ENCODE data around the gene TRMT5.

Gene TRMT5

DNA sequence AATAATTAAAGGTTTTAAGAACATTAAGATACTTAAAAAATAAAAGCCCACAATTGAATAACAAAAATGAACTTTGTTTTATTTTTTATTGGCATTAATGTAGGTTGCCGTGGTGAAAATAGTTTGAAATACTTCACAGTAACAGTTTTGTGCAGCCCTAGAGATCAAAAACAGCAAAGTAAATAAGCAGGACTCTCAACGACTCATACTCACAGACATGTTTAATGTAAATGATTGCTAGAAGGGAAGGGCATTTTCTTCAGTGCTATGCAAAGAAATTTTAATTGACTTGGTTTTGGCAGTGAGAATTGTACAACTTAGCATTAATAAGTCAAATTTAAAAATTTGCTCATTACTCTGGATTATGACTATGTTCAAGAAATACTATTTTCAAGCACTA lies 16.0 kb downstream of the TRMT5 start:
- no peak for DNase-seq (ENCODE audit: low spot score)

GRCh38 chr14:60963761-60964160 lies 17.1 kb downstream of the TRMT5 start:
- no peak for DNase-seq (ENCODE audit: low spot score)

- DNase-seq (ENCODE audit: low spot score): no peak
Observed at GRCh38 chr14:60958146-60958545, 22.7 kb downstream of the TRMT5 start.

DNA sequence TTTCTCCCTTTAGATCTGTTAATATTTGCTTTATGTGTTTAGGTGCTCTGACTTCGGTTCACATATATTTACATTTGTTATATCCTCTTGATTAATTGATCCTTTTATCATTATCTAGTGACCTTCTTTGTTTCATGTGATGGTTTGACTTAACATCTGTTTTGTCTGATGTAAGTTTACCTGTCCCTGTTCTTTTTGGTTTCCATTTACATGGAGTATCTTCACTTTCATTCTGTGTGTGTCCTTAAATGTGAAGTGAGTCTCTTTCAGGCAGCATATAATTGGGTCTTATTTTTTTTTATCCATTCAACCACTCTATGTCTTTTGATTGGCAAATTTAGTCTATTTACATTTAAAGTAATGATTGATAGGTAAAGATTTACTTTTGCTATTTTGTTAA lies 24.2 kb downstream of the TRMT5 start:
- no peak for DNase-seq (ENCODE audit: low spot score)

DNA sequence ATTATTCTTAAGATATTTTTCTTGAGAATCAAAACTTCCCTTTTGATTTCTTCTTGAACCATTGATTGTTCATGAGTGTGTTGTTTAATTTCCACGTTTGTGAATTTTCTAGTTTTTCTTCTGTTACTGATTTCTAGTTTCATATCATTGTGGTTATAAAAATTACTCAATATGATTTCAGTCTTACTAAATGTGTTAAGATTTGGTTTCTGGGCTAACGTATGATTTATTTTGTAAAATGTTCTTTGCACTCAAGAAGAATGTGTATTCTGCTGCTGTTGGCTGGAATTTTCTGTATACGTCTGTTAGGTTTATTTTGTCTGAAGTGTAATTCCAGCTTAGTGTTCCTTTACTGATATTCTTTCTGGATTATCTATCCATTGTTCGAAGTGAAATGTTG lies 24.7 kb downstream of the TRMT5 start:
- DNase-seq (ENCODE audit: low spot score): no peak

GRCh38 chr14:60951776-60952435 lies 29.0 kb downstream of the TRMT5 start:
- no peak for DNase-seq (ENCODE audit: low spot score)

DNA sequence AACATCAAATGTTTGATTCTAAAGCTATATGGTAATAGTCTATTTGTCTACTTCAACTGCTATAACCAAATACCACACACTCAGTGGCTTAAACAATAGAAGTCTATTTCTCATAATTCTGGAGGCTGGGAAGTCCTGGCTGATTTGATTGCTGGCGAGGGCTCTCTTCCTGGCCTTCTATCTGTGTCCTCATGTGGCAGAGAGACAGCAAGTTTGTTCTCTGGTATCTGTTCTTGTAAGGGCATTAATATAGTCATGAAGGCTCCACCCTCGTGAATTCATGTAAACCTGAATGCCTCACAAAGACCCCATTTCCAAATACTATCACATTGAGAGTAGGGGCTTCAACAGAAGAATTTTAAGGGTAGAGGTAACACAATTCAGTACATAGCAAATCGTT lies 34.1 kb downstream of the TRMT5 start:
- no peak for DNase-seq (ENCODE audit: low spot score)

DNA sequence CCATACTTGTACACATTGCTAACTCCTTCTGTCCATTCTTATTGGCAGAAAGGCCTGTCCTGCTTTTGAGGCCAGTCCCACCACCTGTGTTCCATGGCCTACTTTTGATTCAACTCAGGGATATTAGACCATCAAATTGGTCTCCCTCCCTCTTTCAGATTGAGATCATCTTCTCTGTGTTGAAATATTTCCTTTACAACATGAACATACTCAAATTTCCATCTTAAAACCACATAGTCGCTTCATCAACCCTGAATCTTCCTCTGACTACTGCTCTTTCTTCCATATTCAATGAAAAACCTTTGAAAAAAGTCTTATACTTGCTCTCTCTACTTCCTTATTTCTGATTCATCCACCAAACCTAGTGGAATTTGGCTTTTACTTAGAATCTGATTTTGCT lies 34.9 kb downstream of the TRMT5 start:
- no peak for DNase-seq (ENCODE audit: low spot score)

DNA sequence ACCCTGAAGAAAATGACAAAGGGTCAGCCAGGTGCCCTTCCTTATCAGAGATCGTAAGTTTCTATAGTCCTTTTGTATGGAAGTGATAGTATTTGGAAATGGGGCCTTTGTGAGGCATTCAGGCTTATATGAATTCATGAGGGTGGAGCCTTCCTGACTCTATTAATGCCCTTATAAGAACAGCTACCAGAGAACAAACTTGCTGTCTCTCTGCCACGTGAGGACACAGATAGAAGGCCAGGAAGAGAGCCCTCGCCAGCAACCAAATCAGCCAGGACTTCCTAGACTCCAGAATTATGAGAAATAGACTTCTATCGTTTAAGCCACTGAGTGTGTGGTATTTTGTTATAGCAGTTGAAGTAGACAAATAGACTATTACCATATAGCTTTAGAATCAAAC lies 36.7 kb downstream of the TRMT5 start:
- no peak for DNase-seq (ENCODE audit: low spot score)

- DNase-seq (ENCODE audit: low spot score): no peak
Observed at GRCh38 chr14:60943637-60944032, 37.2 kb downstream of the TRMT5 start.

DNA sequence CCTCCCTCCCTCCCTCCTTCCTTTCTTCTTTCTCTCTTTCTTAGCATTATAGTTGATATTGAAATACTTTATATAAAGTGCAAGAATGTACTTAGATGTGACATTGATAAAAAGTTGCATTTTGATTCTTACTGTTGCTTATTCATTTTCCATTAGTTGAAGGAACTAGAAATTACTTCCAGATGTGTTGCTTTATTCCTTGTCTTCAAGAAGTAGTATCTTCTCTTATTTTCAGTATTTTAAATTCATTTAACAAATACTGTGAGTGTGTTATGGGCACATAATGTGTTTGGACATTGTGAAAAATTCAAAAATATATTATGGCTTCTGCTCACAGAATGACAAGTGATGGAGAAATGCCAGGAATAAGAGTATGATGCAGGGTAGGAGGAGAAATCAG lies 45.6 kb downstream of the TRMT5 start:
- no peak for DNase-seq (ENCODE audit: low spot score)

DNA sequence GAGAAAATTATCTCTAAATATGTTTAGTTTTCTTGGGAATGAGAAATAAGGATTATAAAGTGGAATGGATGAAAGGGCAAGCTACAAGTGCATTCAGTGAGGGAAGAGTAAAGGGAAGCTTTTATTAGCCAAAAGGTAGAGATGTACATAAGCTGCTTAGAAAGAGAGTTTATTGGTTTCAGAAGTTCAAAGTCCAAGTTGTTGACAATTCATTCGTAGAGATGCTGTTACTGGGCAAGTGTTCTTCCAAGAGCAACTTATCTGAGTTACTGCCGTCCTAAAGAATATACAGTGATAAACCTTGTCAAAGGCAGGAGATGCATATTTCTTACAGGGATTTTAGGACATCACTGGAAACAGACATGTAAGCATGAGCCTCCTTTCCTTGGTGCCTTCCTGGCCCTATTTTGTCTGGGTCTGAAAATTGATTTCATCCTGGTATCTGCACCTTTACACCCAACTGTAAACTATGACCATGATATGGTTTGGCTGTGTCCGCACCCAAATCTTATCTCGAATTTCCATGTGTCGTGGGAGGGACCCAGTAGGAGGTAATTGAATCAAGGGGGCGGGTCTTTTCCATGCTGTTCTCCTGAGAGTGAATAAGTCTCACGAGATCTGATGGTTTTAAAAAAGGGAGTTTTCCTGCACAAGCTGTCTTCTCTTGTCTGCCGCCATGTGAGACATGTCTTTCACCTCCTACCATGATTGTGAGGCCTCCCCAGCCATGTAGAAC lies 46.8 kb downstream of the TRMT5 start:
- DNase-seq (ENCODE audit: low spot score): no peak

DNA sequence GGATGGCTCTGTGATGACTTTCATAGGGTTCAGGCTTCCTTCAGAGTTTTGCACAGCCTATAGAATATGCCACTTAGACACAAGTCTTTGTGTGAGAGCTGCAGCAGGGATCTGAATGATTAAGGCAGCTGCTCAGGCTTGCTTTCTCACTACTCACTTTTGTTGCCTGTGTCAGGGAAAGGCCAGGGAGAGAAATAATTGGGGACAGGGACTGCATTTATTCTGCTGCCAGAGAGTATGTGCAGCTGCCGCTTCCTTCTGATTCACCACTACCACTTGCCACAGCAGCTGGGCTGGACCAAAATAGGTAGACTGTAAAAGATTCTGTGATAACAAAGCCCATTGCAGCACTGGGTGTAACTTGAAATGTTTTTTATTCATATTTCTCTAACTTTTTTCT lies 49.7 kb downstream of the TRMT5 start:
- no peak for DNase-seq (ENCODE audit: low spot score)

GRCh38 chr14:60926002-60926401 lies 54.9 kb downstream of the TRMT5 start:
- no peak for DNase-seq (ENCODE audit: low spot score)

GRCh38 chr14:60925286-60925685 lies 55.6 kb downstream of the TRMT5 start:
- no peak for DNase-seq (ENCODE audit: low spot score)

GRCh38 chr14:60922050-60922449 lies 58.8 kb downstream of the TRMT5 start:
- no peak for DNase-seq (ENCODE audit: low spot score)
